LHCN-M2 (cell line): ENCODE measurements around the gene AIF1L. TPM values are rescaled to one million over a fixed set of nuclear protein-coding genes. Genes with fewer than 3 reads are reported as not detected.
A peak's percentile ranks its signal among the peaks of the same experiment; 100 is the strongest.

ENCODE experiments used
- DNase-seq: peaks from one replicate; pipeline ENCODE4 v3.0.0-alpha.2; 2012; ENCODE audit warnings: low read depth
- polyA plus RNA-seq: library from polyadenylated mRNA; unstranded; fragments of >200 nt; gene quantifications from one replicate; pipeline ENCODE4 v1.2.1, GENCODE V29; 2012; ENCODE audit warnings: missing spikeins
- total RNA-seq: library from RNA; depleted of rRNA; stranded (reverse); fragments of >200 nt; gene quantifications from 2 replicates; pipeline ENCODE4 v1.2.3, GENCODE V29; 2014; rRNA removed

AIF1L gene
- total RNA-seq = 0.06 TPM in 1 of 2 replicates, not detected in the other
- 0.04 TPM for polyA plus RNA-seq

DNA sequence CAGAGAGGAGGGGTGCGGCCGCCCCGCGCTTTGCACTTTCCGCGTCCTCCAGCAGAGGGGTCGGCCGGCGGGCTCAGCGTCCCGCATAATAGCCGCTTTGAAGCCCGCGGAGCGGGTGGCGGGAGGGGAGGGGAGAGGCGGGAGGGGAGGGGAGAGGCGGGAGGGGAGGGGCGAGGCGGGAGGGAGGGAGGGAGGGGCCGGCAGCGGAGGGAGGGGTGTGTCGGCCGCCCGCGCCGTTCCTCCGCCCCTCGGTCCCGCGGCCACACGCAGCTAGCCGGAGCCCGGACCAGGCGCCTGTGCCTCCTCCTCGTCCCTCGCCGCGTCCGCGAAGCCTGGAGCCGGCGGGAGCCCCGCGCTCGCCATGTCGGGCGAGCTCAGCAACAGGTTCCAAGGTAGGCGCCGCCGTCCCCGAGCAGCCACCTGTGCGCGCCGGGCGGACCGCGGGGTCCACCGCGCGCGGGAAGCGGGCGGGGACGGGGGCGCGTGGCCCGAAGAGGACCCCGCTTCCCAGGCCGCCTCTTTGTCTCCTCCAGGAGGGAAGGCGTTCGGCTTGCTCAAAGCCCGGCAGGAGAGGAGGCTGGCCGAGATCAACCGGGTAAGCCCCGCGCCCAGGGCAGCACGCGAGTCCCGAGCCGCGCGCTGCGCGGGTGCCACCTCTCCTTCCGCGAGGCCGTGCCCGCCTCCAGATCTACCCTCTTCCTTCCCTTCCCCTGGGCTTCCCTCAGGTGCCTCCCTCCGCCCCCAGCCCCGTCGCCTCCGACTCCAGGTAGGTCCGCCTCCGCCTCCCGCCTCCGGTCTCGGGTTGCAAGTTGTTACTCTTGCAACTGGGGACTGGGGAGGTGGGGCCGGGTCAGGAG is at the start of gene AIF1L:
Gene AIF1L (plus strand): TSS at position 263 of the 857 bp plus-strand sequence. CDS start 99 bp downstream, at position 362.
- no peak for DNase-seq

DNA sequence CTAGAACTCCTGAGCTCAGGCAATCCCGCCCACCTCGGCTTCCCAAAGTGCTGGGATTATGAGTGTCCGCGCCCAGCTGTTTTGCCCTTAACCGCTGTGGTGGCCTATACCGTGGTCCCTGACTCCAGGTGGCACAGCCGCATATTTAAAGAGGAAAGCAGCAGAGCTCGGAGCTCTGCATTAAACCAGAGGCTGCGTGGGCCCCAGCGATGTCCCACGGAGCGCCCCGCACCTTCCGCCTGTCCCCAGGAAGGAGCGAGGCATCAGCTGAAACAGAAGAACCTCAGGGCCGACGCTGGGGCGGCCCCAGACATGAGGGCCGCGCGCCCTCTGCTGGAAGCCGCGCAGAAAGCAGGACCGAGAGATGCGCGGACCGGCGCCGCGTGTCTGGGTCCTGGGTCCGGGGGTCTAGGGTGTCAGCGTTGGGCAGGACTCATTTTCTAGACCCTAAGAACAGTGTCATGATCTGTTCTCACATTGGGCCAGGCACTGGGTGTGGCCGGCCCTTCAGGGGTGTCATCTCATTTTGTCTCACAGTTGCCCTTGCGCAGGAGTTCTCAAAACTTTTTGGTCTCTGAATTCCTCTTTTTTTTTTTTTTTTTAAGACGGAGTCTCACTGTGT is 49.6 kb upstream of the AIF1L start:
- DNase-seq = peak; percentile 43

DNA sequence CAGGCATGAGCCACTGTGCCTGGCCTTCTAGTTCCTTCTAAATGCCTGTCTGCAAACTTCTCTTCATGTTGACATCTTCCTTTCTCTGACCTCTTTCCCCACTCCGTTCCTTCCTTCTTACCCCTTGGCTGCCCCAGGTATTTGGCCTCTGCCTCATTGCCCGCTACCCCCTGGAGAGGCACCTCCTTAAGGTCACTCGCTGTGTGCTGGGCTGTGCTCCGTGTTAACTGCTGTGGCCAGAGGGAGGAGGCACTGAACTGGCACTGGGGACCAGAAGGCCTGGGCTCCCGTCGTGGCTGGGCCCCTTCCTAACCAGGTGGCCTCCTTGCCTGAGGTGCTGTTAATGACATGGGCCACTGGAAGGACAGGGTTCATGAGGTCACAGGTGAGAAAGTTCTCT is 48.0 kb upstream of the AIF1L start:
- DNase-seq = no peak

DNA sequence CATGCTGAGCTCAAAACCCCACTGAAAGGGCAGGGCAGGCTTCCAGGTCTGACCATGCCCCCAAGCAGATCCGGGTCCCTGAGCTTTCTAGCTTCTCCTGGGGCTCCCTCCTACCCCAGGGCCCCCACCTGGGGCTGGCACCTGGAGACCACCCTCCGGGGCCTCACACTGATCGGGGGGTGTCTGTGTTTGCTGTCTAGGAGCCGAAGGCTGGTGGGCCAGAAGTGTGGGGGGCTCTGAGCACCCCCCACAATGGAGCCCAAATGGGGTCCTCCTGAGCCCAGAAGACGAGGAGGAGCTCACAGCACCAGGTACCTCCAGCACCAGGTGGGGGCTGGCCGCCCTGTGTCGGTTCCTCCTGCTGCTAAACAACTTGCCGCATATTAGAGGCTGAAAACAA is 47.5 kb upstream of the AIF1L start:
- DNase-seq = no peak

DNA sequence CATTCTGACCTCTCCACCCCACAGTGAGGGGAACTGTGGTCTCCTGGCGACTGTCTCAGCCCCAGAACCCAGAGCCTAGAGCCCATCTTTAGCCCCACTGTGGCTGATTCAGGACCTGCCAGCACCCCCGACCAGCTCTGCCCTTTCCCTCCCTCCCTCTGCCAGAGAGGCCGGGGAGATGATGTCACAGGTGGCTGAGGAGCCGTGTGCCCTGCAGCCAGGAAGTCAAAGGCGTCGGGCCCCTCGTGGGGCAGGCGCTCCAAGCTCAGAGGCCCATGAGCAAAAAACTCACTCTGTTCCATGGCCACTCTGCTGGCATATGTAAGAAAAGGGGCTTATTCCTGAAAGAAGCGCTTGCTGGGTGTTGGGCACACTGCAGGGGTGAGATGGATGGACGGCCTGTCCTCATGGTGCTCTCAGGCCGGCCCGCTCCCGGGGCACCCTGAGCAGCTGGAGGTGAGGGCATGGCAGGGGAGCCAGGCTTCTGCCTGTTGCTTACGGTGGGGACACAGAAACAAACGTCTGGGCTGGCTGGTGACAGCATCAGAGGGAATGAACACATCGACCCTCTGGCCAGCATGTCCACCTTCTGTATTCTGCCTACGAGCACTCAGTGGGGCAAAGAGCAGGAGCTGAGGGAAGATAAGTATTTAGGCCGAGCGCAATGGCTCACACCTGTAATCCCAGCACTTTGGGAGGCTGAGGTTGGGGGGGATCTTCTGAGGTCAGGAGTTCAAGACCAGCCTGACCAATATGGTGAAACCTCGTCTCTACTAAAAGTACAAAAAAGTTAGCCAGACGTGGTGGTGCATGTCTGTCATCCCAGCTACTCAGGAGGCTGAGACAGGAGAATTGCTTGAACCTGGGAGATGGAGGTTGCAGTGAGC is 46.3 kb upstream of the AIF1L start:
- no peak for DNase-seq

DNA sequence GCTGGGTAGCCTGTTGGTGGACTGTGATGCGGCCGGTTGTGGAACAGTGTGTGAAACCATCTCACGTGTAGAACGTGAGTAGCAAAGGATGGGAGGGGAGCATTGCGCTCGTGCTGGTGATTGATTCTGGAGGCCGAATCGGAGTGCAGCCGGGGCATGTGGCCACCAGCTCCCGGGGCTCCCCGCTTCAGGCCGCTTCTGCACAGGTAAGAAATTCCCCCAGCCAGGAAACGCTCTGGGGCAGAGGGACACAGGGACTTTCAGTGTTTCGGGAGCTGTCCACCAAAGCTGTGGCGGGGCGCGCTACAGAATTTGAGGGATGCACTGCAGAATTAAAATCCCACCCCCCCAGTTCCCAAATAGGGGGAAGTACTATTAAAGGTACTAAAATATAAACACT is 45.5 kb upstream of the AIF1L start:
- DNase-seq = no peak

DNA sequence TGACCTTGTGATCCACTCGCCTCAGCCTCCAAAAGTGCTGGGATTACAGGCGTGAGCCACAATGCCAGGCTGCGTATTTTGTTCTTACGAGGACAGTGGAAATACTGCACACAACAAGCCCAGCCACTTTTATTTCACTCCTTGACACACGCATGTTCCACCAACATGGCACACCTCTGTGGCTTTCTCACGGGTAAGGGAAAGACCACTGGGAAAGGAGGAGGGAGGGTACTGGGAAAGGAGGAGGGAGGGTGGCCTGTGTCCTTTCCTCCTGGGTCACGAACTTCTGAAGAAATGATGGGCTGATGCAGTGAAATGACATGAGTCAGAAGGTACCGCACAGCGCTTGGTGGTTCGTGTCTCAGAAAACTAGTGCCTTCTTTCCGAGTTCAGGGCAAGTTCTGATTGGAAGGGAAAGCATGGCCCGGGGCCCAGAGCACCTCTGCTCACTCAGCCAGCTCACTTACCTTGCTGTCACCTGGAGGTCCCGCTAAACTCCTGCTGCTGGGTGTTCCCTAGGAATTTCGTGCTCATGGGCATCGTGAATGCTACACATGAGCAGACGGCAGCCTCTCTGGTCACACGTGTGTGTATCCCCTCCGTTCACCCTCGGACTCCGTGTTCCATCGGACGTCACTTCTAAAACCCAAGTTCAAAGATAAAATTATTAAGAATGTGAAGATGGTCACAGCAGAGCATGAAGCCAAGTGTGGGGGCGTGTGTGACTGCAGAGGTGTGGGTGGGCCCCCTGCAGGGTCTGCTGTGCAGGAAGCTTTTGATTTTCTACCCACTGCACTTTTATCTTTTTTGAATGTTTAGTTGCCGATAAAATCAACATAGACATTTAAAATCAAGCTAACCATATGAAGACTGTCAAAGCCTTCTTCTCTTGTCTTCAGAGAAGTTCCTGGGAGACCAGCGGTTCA is 44.5 kb upstream of the AIF1L start:
- no peak for DNase-seq

DNA sequence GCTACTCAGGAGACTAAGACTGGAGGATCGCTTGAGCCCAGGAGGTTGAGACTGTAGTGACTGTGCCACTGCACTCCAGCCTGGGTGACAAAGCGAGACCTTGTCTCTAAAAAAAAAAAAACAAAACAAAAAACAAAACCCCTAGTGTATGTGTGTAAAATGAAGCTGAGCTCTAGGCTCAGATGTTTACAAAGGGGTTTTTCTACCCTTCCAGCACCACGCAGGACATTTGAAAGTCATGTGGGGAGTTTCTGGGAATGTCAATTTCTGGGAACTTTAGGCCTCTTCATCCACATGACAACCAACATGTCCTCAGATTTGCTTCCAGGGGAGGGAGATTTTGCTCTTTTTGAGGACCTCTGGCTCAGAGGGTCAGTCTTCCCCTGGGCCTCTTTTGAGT is 42.4 kb upstream of the AIF1L start:
- DNase-seq = no peak

DNA sequence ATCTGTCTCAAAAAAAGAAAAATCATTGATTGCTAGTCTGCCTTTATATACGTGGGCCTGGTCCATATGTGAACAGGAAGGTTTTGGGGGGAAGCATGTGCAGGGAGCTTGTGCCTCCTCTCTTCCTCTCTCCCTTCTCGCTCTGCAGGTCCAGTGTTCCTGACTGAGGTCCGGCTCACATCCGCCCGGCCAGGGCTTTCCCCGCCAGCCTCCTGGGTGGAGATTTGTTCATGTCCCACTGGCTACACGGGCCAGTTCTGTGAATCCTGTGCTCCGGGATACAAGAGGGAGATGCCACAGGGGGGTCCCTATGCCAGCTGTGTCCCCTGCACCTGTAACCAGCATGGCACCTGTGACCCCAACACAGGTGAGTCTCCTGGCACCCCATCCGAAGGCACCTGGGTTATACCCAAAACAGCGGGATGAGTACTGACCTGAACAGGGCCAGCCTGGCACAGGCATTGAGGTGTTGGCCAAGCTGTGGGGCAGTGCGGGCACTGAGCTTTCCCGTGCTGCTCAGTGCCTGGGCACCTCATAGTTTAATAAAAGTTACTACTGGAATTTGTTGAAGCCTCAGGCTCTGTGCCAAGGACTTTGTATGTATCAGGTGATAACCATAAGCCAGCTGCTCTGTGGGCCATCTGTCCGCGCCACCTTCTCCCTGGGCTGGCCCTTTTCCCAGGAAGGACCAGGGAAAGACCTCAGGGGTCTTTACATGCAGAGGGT is 39.4 kb upstream of the AIF1L start:
- DNase-seq = no peak

DNA sequence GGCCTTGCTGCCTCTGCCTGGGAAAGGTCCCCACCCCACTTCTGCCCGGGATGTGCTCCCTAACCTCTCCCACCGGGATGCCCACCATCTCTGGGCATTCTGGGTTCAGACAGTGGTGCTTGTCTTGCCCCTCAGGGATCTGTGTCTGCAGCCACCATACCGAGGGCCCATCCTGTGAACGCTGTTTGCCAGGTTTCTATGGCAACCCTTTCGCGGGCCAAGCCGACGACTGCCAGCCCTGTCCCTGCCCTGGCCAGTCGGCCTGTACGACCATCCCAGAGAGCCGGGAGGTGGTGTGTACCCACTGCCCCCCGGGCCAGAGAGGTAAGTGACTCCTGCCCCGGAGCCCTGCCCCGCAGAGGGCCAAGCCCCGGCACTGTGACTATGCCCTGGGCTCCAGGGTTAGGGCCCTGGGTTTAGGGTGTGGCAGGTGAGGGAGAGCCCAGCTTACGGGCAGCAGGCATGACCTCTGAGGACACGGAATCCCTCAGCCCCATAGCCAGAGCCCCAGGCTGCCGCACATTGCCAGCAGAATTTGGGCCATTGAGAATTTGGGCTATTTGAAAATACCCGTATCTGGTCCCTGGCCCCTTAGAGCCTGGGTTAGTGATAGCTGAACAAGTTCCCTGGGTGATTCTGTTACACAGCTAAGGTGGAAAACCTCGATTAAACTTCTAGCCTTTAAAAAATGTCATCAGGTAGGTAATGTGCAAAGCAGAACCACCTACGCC is 35.3 kb upstream of the AIF1L start:
- no peak for DNase-seq

DNA sequence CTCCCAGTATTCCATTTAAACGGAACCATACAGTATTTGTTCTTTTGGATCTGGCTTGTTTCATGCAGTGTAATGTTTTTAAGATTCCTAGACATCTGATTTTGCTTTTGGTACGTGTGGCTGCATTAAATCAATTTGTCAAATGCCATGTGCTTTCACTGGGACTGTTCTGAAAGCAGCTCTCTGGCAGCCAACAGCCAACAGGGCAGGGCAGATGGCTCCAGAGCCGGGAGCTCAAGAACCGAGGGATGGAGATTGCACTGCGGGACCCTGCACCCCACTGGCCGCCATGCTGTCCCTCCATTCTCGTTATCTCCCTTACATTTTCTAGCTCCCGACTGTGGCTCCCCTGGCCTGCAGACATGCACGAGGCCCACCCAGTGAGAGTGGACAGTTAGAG is 33.4 kb upstream of the AIF1L start:
- DNase-seq = no peak

DNA sequence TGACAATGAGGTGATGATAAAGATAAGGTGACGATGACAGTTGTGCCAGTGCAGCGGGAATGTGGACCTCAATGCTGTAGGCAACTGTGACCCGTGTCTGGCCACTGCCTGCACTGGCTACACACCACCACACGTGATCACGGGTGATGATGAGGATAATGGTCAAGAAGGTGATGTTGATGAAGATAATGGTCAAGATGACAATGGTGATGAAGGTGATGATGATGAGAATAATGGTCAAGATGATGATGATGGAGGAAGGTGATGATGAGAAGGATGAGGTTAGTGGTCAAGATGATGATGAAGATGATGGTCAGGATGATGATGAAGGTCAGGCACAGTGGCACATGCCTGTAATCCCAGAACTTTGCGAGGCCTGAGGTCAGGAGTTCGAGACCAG is 30.7 kb upstream of the AIF1L start:
- DNase-seq = no peak

DNA sequence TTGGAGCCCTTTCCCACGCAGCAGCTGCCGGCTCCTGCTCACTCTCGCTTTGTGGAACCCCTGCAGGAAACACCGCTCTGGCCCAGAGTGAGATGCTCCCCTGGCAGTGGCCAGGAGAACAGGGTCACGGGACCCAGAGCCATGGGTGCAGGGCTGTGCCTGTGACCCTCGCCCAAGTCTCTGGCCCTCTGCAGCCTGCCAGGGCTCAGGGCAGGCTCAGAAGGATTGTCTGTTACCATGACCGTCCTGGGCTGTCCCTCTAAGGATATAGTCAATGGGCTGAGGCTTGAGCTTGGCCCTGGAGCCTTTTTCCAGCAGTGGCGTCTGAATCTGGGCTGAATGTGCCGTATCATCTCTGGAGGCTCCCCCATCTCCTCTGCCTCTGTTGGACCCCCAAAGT is 28.7 kb upstream of the AIF1L start:
- no peak for DNase-seq

DNA sequence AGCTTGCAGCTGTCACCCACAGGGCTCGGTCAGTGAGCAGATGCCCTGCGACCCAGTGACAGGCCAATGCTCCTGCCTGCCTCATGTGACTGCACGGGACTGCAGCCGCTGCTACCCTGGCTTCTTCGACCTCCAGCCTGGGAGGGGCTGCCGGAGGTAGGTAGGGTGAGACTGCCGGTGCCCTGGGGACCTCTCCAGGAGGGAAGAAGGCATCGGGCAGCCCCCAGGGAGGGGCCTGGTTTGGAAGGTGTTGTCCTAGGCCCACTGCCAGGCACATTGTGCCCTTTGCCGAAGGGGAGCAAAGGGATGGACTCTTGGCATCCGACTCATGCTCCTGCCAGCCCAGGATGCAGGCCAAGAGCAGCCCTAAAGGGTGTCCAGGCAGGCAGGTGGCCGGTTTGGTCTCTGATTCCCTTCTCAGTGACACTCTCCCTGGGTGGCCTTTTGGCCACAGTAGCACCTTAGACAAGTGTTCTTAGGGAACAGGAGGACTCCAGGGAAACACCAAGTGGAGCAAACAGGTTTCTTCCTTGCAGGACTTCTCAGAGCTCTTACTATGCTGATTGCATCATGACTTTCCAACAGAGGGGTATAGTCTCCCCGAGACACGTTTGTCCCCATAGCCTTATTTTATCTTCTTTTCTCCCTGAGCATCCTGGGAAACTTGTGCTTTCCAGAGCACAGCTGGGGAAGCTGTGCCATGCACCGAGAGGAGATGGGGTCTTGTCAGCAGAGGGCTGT is 28.1 kb upstream of the AIF1L start:
- DNase-seq = no peak

DNA sequence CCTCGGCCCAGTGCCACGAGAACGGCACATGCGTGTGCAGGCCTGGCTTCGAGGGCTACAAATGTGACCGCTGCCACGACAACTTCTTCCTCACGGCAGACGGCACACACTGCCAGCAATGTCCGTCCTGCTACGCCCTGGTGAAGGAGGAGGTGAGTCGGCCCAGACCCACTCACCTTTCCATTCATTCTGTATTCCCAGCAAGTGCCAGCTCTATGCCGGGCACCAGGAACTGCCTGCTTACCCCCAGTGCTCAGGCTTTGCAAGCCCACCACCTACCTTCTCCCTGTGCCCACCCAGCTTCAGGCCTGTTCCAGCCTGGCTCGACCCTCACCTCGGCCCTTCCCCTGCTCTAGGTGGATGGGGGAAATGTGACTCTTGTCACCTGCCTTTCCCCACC is 26.6 kb upstream of the AIF1L start:
- no peak for DNase-seq

DNA sequence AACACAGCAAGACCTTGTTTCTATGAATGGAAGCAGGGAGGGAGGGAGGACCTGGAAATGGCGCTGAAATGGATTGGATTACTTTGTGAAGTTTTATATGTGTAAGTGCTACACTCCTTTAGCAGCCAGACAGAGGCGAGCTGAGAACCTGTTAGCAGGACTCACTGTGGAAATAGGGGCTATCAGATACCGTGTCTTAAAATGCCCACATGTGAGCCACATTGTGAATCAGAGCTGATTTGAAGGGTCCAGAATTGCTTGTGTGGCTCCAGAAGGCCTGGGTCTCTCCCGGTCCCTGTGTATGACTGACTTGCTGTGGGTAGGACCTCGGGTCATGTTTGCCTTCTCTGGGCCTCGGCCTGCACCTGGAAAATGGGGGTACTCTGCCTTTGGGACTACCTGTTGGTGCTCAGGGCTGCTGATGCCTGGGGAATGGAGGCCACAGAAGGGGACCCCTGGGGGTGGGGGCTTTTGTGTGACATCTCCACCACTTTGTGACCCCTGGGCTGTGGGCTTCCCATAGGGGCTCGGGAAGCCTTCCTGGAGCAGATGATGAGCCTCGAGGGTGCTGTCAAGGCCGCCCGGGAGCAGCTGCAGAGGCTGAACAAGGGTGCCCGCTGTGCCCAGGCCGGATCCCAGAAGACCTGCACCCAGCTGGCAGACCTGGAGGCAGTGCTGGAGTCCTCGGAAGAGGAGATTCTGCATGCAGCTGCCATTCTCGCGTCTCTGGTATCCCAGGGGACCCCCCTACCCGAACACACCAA is 24.0 kb upstream of the AIF1L start:
- no peak for DNase-seq

DNA sequence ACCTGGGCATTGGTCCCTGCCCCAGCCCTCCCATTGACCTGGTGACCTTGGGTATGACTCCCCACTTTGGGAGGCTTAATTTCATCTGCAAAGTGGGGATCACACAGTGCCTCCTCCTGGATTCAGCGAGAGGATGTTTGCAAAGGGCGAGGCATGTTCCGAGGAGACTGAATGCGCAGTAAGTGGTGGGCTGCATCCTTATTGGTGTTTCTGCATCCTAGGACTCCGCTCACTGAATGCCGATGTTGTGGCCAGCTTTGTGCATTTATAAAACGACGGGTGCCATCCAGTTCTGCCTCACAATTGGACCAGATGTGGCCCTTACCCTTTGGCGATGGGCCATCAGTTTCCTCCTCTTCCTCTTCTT is 23.5 kb upstream of the AIF1L start:
- DNase-seq = no peak
